CD14-positive monocyte (primary cell): Measurements from ENCODE around the gene PIGO. TPM values are rescaled to one million over a fixed set of nuclear protein-coding genes. Genes with fewer than 3 reads are reported as not detected.

ENCODE experiments used
- DNase-seq, 3 donors: peaks; one replicate each; pipeline ENCODE4 v3.0.0-alpha.2; 2011 to 2022
- H2AFZ ChIP-seq: 2 replicates; pipeline ENCODE4 v1.6.0; 2012; ENCODE audit warnings: mild to moderate bottlenecking, low read depth, low read length, inconsistent platforms; ENCODE audit not compliant: insufficient read depth, poor library complexity, severe bottlenecking
- H3K27ac ChIP-seq, 2 donors: 1 replicate in 1 of 2; 2 replicates in 1 of 2; pipeline ENCODE4 v1.5.1; 2012 to 2013; ENCODE audit warnings: low read length in 2 of 2, control low read depth in 1 of 2, inconsistent platforms in 1 of 2, low read depth in 1 of 2, mild to moderate bottlenecking in 1 of 2
- H3K27me3 ChIP-seq, 2 donors: one replicate each; pipeline versions ENCODE4 v1.6.0 to v1.6.1; 2011 to 2013; ENCODE audit warnings: low read length in 2 of 2; ENCODE audit not compliant: control insufficient read depth in 2 of 2, insufficient read depth in 2 of 2
- H3K36me3 ChIP-seq, 2 donors: replicated peaks in 1 of 2; 1 replicate in 1 of 2; 2 replicates in 1 of 2; pipeline versions ENCODE4 v1.5.1 to v1.6.1; 2012 to 2013; ENCODE audit warnings: low read length in 2 of 2, control low read depth in 1 of 2, inconsistent platforms in 1 of 2, mild to moderate bottlenecking in 1 of 2; ENCODE audit not compliant: insufficient read depth in 2 of 2, control insufficient read depth in 1 of 2
- H3K4me1 ChIP-seq, 2 donors: 1 replicate in 1 of 2; 2 replicates in 1 of 2; pipeline versions ENCODE4 v1.5.1 to v1.6.1; 2012 to 2013; ENCODE audit warnings: low read length in 2 of 2, control low read depth in 1 of 2, inconsistent platforms in 1 of 2, mild to moderate bottlenecking in 1 of 2, moderate library complexity in 1 of 2; ENCODE audit not compliant: insufficient read depth in 2 of 2, control insufficient read depth in 1 of 2
- H3K4me2 ChIP-seq: replicated peaks from 2 replicates; pipeline ENCODE3; 2012; ENCODE audit warnings: low read length, moderate library complexity, mild to moderate bottlenecking; ENCODE audit not compliant: poor library complexity, severe bottlenecking; ENCODE audit errors: extremely low read depth
- H3K4me3 ChIP-seq, 3 experiments: fragments of 200-600 bp in 1 of 3; sonication (generic) in 1 of 3; replicated peaks in 1 of 3; 1 replicate in 2 of 3; 2 replicates in 1 of 3; pipeline ENCODE4 v1.5.1; 2011 to 2013; ENCODE audit warnings: low read length in 3 of 3, mild to moderate bottlenecking in 3 of 3, control low read depth in 2 of 3, low read depth in 2 of 3, inconsistent platforms in 1 of 3, moderate library complexity in 1 of 3
- H3K79me2 ChIP-seq: 2 replicates; pipeline ENCODE4 v1.6.0; 2012; ENCODE audit warnings: mild to moderate bottlenecking, control low read depth, inconsistent platforms, low read length, moderate library complexity; ENCODE audit not compliant: insufficient read depth
- H3K9ac ChIP-seq: 2 replicates; pipeline ENCODE4 v1.6.0; 2017; ENCODE audit warnings: low read length, mild to moderate bottlenecking; ENCODE audit not compliant: insufficient read depth, poor library complexity, severe bottlenecking
- H3K9me3 ChIP-seq, 2 donors: replicated peaks in 1 of 2; 1 replicate in 1 of 2; 2 replicates in 1 of 2; pipeline versions ENCODE4 v1.5.1 to v1.6.1; 2012 to 2013; ENCODE audit warnings: low read length in 2 of 2, control low read depth in 1 of 2; ENCODE audit not compliant: control insufficient read depth in 1 of 2, insufficient read depth in 1 of 2
- H4K20me1 ChIP-seq: 2 replicates; pipeline ENCODE4 v1.6.0; 2012; ENCODE audit warnings: mild to moderate bottlenecking, low read length, control low read depth, moderate library complexity; ENCODE audit not compliant: insufficient read depth
- H3K27ac Mint-ChIP-seq, 7 donors: one replicate each; pipeline ENCODE4 v1.8.0; 2020; ENCODE audit warnings: mild to moderate bottlenecking in 7 of 7, mixed read lengths in 7 of 7, moderate library complexity in 6 of 7, inconsistent platforms in 2 of 7
- H3K27me3 Mint-ChIP-seq, 3 donors: one replicate each; pipeline ENCODE4 v1.8.0; 2021 to 2022; ENCODE audit warnings: low read depth in 3 of 3, mild to moderate bottlenecking in 3 of 3, mixed read lengths in 3 of 3, moderate library complexity in 3 of 3, inconsistent platforms in 1 of 3
- H3K36me3 Mint-ChIP-seq, 2 donors: one replicate each; pipeline ENCODE4 v1.8.0; 2020; ENCODE audit warnings: mixed read lengths in 2 of 2, inconsistent platforms in 1 of 2, mild to moderate bottlenecking in 1 of 2
- H3K4me1 Mint-ChIP-seq: one replicate; pipeline ENCODE4 v1.8.0; 2020; ENCODE audit warnings: mild to moderate bottlenecking, mixed read lengths
- H3K4me3 Mint-ChIP-seq, 2 donors: one replicate each; pipeline ENCODE4 v1.8.0; 2020; ENCODE audit warnings: mild to moderate bottlenecking in 2 of 2, mixed read lengths in 2 of 2, moderate library complexity in 1 of 2
- H3K9me3 Mint-ChIP-seq, 7 donors: one replicate each; pipeline ENCODE4 v1.8.0; 2020 to 2022; ENCODE audit warnings: mixed read lengths in 7 of 7, mild to moderate bottlenecking in 6 of 7, moderate library complexity in 6 of 7, inconsistent platforms in 2 of 7
- WGBS: methylation state at CpG from one replicate; pipeline ENCODE4 v1.1.5; 2013; ENCODE audit warnings: missing lambda C conversion rate; ENCODE audit not compliant: insufficient coverage; 5-methylcytosine and 5-hydroxymethylcytosine counted together
- intact Hi-C, 2 donors: fragments of 100-400 bp; cut with micrococcal nuclease; formaldehyde crosslinking; loops; one replicate each; pipeline versions ENCODE4 v1.15.0 to v1.15.1; 2023
- polyA plus RNA-seq, 3 donors: library from polyadenylated mRNA; depleted of rRNA in 1 of 3; unstranded in 2 of 3; stranded (reverse) in 1 of 3; fragments of 300-500 nt in 2 of 3; fragments of >200 nt in 1 of 3; fragmentation: Illumina TruSeq in 2 of 3; gene quantifications; 1 replicate in 2 of 3; 2 replicates in 1 of 3; pipeline ENCODE4 v1.2.3, GENCODE V29; 2012 to 2021
- TF ChIP-seq, protein P1 (sequence below): fragments of 200-600 bp; IDR thresholded peaks from one replicate; pipeline ENCODE4 v1.8.0; 2022; ENCODE audit warnings: antibody characterized with exemption, mild to moderate bottlenecking

PIGO gene
- polyA plus RNA-seq, 3 donors = 15.7 to 19.1 (median 17.3) TPM

DNA sequence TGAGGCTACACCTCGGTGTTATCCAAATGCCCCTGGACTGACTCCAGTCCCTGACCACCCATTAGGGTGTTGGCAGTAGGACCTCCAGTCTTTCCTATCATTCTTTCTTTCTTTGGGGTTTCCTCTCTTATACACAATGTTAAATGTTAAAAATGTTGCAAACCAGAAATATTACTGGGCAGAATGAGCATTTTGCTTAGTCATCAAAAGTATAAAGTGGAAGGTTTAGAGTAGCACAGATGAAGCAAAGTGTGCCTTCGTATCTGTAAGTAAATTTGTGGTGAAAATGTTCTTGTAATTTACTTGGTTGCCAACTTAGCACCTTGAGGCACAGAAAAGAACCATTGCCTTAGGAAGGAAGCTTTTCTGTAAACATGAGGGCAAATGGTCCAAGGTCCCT is 43.7 kb upstream of the PIGO start:
- H3K4me1 Mint-ChIP-seq = no peaks in the 10 kb centered on the region

DNA sequence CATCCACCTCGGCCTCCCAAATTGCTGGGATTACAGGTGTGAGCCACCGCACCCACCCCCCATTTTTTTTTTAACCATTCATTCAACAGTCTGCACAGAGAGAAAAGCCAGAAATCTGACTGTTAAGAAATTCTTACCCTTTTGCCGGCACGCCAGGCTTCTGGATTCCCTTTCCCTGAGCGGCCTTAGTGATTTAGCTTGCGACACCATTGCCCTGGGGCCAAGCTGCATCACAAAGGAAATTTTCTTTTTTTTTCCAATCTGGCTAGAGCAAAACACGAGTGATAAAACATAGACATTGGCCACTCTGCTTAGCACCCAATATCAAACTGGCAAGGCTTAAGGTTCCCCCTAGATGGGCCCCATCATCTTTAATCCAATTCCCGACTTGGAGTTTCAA is 40.5 kb upstream of the PIGO start:
- no peak overlapping the region for H3K27ac Mint-ChIP-seq
- Histone ChIP-seq H3K79me2 (no peaks in the 10 kb centered on the region), H3K9me3 (peaks cover 12 to 37% of the 10 kb centered on the region in 2 donors), H3K27ac (no peak overlapping the region), H3K4me2 (no peak overlapping the region), H3K9ac (no peak overlapping the region), H3K4me3 (no peak overlapping the region), H3K36me3 (no peaks in the 10 kb centered on the region), H3K27me3 (no peaks in the 10 kb centered on the region), H2AFZ (no peak overlapping the region), H3K4me1 (no peaks in the 10 kb centered on the region), H4K20me1 (no peaks in the 10 kb centered on the region)
- TF ChIP-seq, protein P1, sequence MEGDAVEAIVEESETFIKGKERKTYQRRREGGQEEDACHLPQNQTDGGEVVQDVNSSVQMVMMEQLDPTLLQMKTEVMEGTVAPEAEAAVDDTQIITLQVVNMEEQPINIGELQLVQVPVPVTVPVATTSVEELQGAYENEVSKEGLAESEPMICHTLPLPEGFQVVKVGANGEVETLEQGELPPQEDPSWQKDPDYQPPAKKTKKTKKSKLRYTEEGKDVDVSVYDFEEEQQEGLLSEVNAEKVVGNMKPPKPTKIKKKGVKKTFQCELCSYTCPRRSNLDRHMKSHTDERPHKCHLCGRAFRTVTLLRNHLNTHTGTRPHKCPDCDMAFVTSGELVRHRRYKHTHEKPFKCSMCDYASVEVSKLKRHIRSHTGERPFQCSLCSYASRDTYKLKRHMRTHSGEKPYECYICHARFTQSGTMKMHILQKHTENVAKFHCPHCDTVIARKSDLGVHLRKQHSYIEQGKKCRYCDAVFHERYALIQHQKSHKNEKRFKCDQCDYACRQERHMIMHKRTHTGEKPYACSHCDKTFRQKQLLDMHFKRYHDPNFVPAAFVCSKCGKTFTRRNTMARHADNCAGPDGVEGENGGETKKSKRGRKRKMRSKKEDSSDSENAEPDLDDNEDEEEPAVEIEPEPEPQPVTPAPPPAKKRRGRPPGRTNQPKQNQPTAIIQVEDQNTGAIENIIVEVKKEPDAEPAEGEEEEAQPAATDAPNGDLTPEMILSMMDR = no peak
- intact Hi-C loops = no loop called here
- DNase-seq = no peak
- no peak overlapping the region for H3K4me3 Mint-ChIP-seq
- no peaks in the 10 kb centered on the region for H3K36me3 Mint-ChIP-seq
- H3K4me1 Mint-ChIP-seq = no peaks in the 10 kb centered on the region
- H3K27me3 Mint-ChIP-seq = peaks cover 0 to 6% (median 4%) of the 10 kb centered on the region in 3 donors
- WGBS = 97% methylated on average over 7 of the region's 8 CpGs
- H3K9me3 Mint-ChIP-seq = peaks cover 8 to 43% (median 34%) of the 10 kb centered on the region in 7 donors

More for the DNA sequence above, 43.7 kb upstream of the PIGO start:
- Mint-ChIP-seq H3K9me3 (peaks cover 27 to 63% (median 51%) of the 10 kb centered on the region in 7 donors), H3K36me3 (no peaks in the 10 kb centered on the region), H3K4me3 (no peak overlapping the region), H3K27ac (no peak overlapping the region), H3K27me3 (peaks cover 4 to 5% (median 4%) of the 10 kb centered on the region in 3 donors)
- Histone ChIP-seq H3K4me2 (no peak overlapping the region), H3K4me3 (no peak overlapping the region), H3K4me1 (no peaks in the 10 kb centered on the region), H2AFZ (no peak overlapping the region), H3K27me3 (no peaks in the 10 kb centered on the region), H4K20me1 (no peaks in the 10 kb centered on the region), H3K36me3 (no peaks in the 10 kb centered on the region), H3K27ac (no peak overlapping the region), H3K79me2 (no peaks in the 10 kb centered on the region), H3K9me3 (peaks cover 40 to 59% of the 10 kb centered on the region in 2 donors), H3K9ac (no peak overlapping the region)
- 93% methylated on average over 1 of the region's 2 CpGs for whole genome bisulfite sequencing
- TF ChIP-seq, protein P1 = no peak
- intact Hi-C loops = no loop called here
- DNase-seq = no peak
